ENCODE measurements around the gene DLEC1. TPM values are rescaled to one million over a fixed set of nuclear protein-coding genes. Genes with fewer than 3 reads are reported as not detected.

The DLEC1 gene
- polyA plus RNA-seq, 1 experiment = 0.04 TPM

GRCh38 chr3:38088126-38089078 lies 49.4 kb downstream of the DLEC1 start:
- no peak for TF ChIP-seq CTCF (IDR thresholded peaks at IDR 0.05; ENCODE audit: low read depth, low read length)
- Histone ChIP-seq H3K27me3 (ENCODE audit: control insufficient read depth, insufficient read depth, low read length) (peaks cover 8% of the 10 kb centered on the region), H3K9me3 (ENCODE audit: control insufficient read depth, insufficient read depth, low read length) (peaks cover 5% of the 10 kb centered on the region; the same call in 1 of the 2 replicates), H3K27ac (ENCODE audit: low read depth, low read length) (no peak overlapping the region), H3K4me3 (ENCODE audit: low read depth, low read length) (no peak overlapping the region)
- ChIA-PET POLR2A (no interaction called here), CTCF (no interaction called here)
- DNase-seq (ENCODE audit: low read depth, low spot score) = no peak

- H3K27me3 ChIP-seq (ENCODE audit: control insufficient read depth, insufficient read depth, low read length) = peaks cover 15% of the 10 kb centered on the region
- POLR2A ChIA-PET = no interaction called here
- no peak overlapping the region for H3K27ac ChIP-seq (ENCODE audit: low read depth, low read length)
- TF ChIP-seq CTCF (IDR thresholded peaks at IDR 0.05; ENCODE audit: low read depth, low read length) = no peak
- CTCF ChIA-PET = no interaction called here
- DNase-seq (ENCODE audit: low read depth, low spot score) = no peak
- no peak overlapping the region for H3K4me3 ChIP-seq (ENCODE audit: low read depth, low read length)
- no peaks in the 10 kb centered on the region; the same call in 1 of the 2 replicates for H3K9me3 ChIP-seq (ENCODE audit: control insufficient read depth, insufficient read depth, low read length)
Measured at GRCh38 chr3:38089163-38089562, 50.2 kb downstream of the DLEC1 start.

GRCh38 chr3:38090453-38090852 lies 51.4 kb downstream of the DLEC1 start:
- Histone ChIP-seq H3K4me3 (ENCODE audit: low read depth, low read length) (no peak overlapping the region), H3K27ac (ENCODE audit: low read depth, low read length) (no peak overlapping the region), H3K27me3 (ENCODE audit: control insufficient read depth, insufficient read depth, low read length) (peaks cover 21% of the 10 kb centered on the region), H3K9me3 (ENCODE audit: control insufficient read depth, insufficient read depth, low read length) (no peaks in the 10 kb centered on the region)
- no peak for TF ChIP-seq CTCF (IDR thresholded peaks at IDR 0.05; ENCODE audit: low read depth, low read length)
- CTCF ChIA-PET = no interaction called here
- POLR2A ChIA-PET = no interaction called here
- DNase-seq (ENCODE audit: low read depth, low spot score) = no peak

DNA sequence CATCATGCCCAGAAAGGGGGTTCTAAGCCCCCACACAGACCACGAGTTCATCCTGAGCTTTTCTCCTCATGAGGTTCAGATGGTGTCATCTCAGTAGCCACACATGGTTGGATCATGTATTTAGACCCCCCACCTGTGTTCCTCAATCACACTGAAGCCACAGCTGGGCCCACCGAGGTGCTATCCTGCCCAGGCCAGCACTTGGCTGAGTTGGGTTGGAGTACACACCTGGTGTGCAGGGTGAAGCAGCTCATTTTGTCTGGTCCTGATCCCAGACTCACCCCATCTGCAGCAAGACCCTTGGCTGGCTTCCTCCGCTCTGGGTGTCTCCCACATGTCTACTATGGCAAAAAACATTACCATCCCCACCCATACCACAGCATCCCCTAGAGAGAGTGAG lies 56.0 kb downstream of the DLEC1 start:
- peaks cover 26% of the 10 kb centered on the region for H3K27me3 ChIP-seq (ENCODE audit: control insufficient read depth, insufficient read depth, low read length)
- H3K4me3 ChIP-seq (ENCODE audit: low read depth, low read length) = no peak overlapping the region
- ChIA-PET CTCF (no interaction called here), POLR2A (no interaction called here)
- no peak overlapping the region for H3K27ac ChIP-seq (ENCODE audit: low read depth, low read length)
- TF ChIP-seq CTCF (IDR thresholded peaks at IDR 0.05; ENCODE audit: low read depth, low read length) = no peak
- no peaks in the 10 kb centered on the region for H3K9me3 ChIP-seq (ENCODE audit: control insufficient read depth, insufficient read depth, low read length)
- DNase-seq (ENCODE audit: low read depth, low spot score) = no peak

GRCh38 chr3:38095669-38096483 lies 56.9 kb downstream of the DLEC1 start:
- POLR2A ChIA-PET = no interaction called here
- CTCF ChIA-PET = no interaction called here
- TF ChIP-seq CTCF (IDR thresholded peaks at IDR 0.05; ENCODE audit: low read depth, low read length) = no peak
- Histone ChIP-seq H3K4me3 (ENCODE audit: low read depth, low read length) (no peak overlapping the region), H3K27me3 (ENCODE audit: control insufficient read depth, insufficient read depth, low read length) (peaks cover 28% of the 10 kb centered on the region), H3K27ac (ENCODE audit: low read depth, low read length) (no peak overlapping the region), H3K9me3 (ENCODE audit: control insufficient read depth, insufficient read depth, low read length) (no peaks in the 10 kb centered on the region)
- no peak for DNase-seq (ENCODE audit: low read depth, low spot score)
